ENCODE measurements around the gene ATP5MK. TPM values are rescaled to one million over a fixed set of nuclear protein-coding genes. Genes with fewer than 3 reads are reported as not detected.
"Not testable (repeated sequence)": the region's sequence is repeated elsewhere in the genome, so short reads cannot be mapped to it uniquely, and the experiment has no call there.

Gene ATP5MK
- total RNA-seq, 2 experiments from 2014 or later, result 451 to 452 TPM

GRCh38 chr10:103419101-103419500, 22.8 kb upstream of the ATP5MK start:
- H3K27ac Mint-ChIP-seq, result no peak overlapping the region
- H3K27me3 Mint-ChIP-seq, result no peaks in the 10 kb centered on the region
- DNase-seq, result no peak
- no peak overlapping the region for H3K4me3 Mint-ChIP-seq
- H3K36me3 Mint-ChIP-seq, result peaks cover 61% of the 10 kb centered on the region
- no peaks in the 10 kb centered on the region for H3K9me3 Mint-ChIP-seq
- no peaks in the 10 kb centered on the region for H3K4me1 Mint-ChIP-seq

- Mint-ChIP-seq H3K4me3 (no peak overlapping the region), H3K27me3 (no peaks in the 10 kb centered on the region), H3K27ac (no peak overlapping the region), H3K36me3 (peaks cover 63% of the 10 kb centered on the region), H3K9me3 (no peaks in the 10 kb centered on the region), H3K4me1 (no peaks in the 10 kb centered on the region)
- DNase-seq, result no peak
Measured at GRCh38 chr10:103417601-103418000, 21.3 kb upstream of the ATP5MK start.

- not testable (repeated sequence) for H3K4me1 Mint-ChIP-seq, H3K9me3 Mint-ChIP-seq, H3K27me3 Mint-ChIP-seq, H3K27ac Mint-ChIP-seq, DNase-seq, H3K4me3 Mint-ChIP-seq
- H3K36me3 Mint-ChIP-seq, result peaks cover 63% of the 10 kb centered on the region
Measured at GRCh38 chr10:103417148-103417469, 20.8 kb upstream of the ATP5MK start.

GRCh38 chr10:103416436-103417147, 20.3 kb upstream of the ATP5MK start:
- peaks cover 63% of the 10 kb centered on the region for H3K36me3 Mint-ChIP-seq
- peak; percentile 10 for DNase-seq
- no peak overlapping the region for H3K27ac Mint-ChIP-seq
- H3K9me3 Mint-ChIP-seq, result no peaks in the 10 kb centered on the region
- no peak overlapping the region for H3K4me3 Mint-ChIP-seq
- no peaks in the 10 kb centered on the region for H3K27me3 Mint-ChIP-seq
- no peaks in the 10 kb centered on the region for H3K4me1 Mint-ChIP-seq

GRCh38 chr10:103415581-103415980, 19.3 kb upstream of the ATP5MK start:
- Mint-ChIP-seq H3K27ac (no peak overlapping the region), H3K4me1 (peaks cover 1% of the 10 kb centered on the region), H3K27me3 (no peaks in the 10 kb centered on the region), H3K36me3 (peaks cover 59% of the 10 kb centered on the region), H3K9me3 (no peaks in the 10 kb centered on the region), H3K4me3 (no peak overlapping the region)
- DNase-seq, result no peak

GRCh38 chr10:103413564-103413963, 17.3 kb upstream of the ATP5MK start:
- H3K4me1 Mint-ChIP-seq, result peaks cover 3% of the 10 kb centered on the region
- no peaks in the 10 kb centered on the region for H3K27me3 Mint-ChIP-seq
- no peaks in the 10 kb centered on the region for H3K9me3 Mint-ChIP-seq
- H3K36me3 Mint-ChIP-seq, result peaks cover 56% of the 10 kb centered on the region
- H3K27ac Mint-ChIP-seq, result no peak overlapping the region
- no peak overlapping the region for H3K4me3 Mint-ChIP-seq
- DNase-seq, result no peak

GRCh38 chr10:103397191-103397825, 1.0 kb upstream of the ATP5MK start:
- H3K27ac Mint-ChIP-seq, result peak overlapping the region; percentile 96
- no peaks in the 10 kb centered on the region for H3K9me3 Mint-ChIP-seq
- H3K4me1 Mint-ChIP-seq, result peaks cover 42% of the 10 kb centered on the region
- no peak for DNase-seq
- peaks cover 59% of the 10 kb centered on the region for H3K36me3 Mint-ChIP-seq
- peak overlapping the region; percentile 91 for H3K4me3 Mint-ChIP-seq
- no peaks in the 10 kb centered on the region for H3K27me3 Mint-ChIP-seq

GRCh38 chr10:103396789-103397087, 463 bp upstream of the ATP5MK start:
- Mint-ChIP-seq H3K27ac (peak overlapping the region; percentile 96), H3K27me3 (no peaks in the 10 kb centered on the region), H3K36me3 (peaks cover 59% of the 10 kb centered on the region), H3K4me3 (peak overlapping the region; percentile 91), H3K4me1 (peaks cover 42% of the 10 kb centered on the region), H3K9me3 (no peaks in the 10 kb centered on the region)
- no peak for DNase-seq

- H3K36me3 Mint-ChIP-seq, result peaks cover 57% of the 10 kb centered on the region
- no peaks in the 10 kb centered on the region for H3K27me3 Mint-ChIP-seq
- H3K4me1 Mint-ChIP-seq, result peaks cover 42% of the 10 kb centered on the region
- H3K4me3 Mint-ChIP-seq, result peak overlapping the region; percentile 91
- no peaks in the 10 kb centered on the region for H3K9me3 Mint-ChIP-seq
- H3K27ac Mint-ChIP-seq, result peak overlapping the region; percentile 96
- peak; percentile 7 for DNase-seq
Measured at GRCh38 chr10:103395754-103396066, 565 bp downstream of the ATP5MK start.

GRCh38 chr10:103394180-103394579, 2.1 kb downstream of the ATP5MK start:
- H3K27ac Mint-ChIP-seq, result peak overlapping the region; percentile 38

GRCh38 chr10:103382769-103383168, 13.5 kb downstream of the ATP5MK start:
- no peak for DNase-seq
- Mint-ChIP-seq H3K4me1 (no peaks in the 10 kb centered on the region), H3K4me3 (no peak overlapping the region), H3K36me3 (peaks cover 11% of the 10 kb centered on the region), H3K27me3 (no peaks in the 10 kb centered on the region), H3K9me3 (no peaks in the 10 kb centered on the region), H3K27ac (no peak overlapping the region)

More at GRCh38 chr10:103394180-103394579, 2.1 kb downstream of the ATP5MK start:
- H3K4me3 Mint-ChIP-seq, result peak overlapping the region; percentile 58
- H3K36me3 Mint-ChIP-seq, result peaks cover 47% of the 10 kb centered on the region
- H3K4me1 Mint-ChIP-seq, result peaks cover 38% of the 10 kb centered on the region
- H3K27me3 Mint-ChIP-seq, result no peaks in the 10 kb centered on the region
- no peaks in the 10 kb centered on the region for H3K9me3 Mint-ChIP-seq
- DNase-seq, result no peak

- Mint-ChIP-seq H3K36me3 (peaks cover 16% of the 10 kb centered on the region), H3K9me3 (no peaks in the 10 kb centered on the region), H3K4me3 (no peak overlapping the region), H3K27me3 (no peaks in the 10 kb centered on the region), H3K4me1 (peaks cover 10% of the 10 kb centered on the region), H3K27ac (no peak overlapping the region)
- no peak for DNase-seq
Measured at GRCh38 chr10:103374263-103374662, 22.0 kb downstream of the ATP5MK start.

- Mint-ChIP-seq H3K4me1 (peaks cover 14% of the 10 kb centered on the region), H3K9me3 (no peaks in the 10 kb centered on the region), H3K4me3 (no peak overlapping the region), H3K36me3 (peaks cover 16% of the 10 kb centered on the region), H3K27ac (peak overlapping the region; percentile 19), H3K27me3 (no peaks in the 10 kb centered on the region)
- DNase-seq, result no peak
Measured at GRCh38 chr10:103373544-103373943, 22.7 kb downstream of the ATP5MK start.

- DNase-seq, result peak; percentile 92
- Mint-ChIP-seq H3K36me3 (no peaks in the 10 kb centered on the region), H3K4me3 (peak within 1 kb of the TSS; percentile 90), H3K27me3 (no peaks in the 10 kb centered on the region), H3K9me3 (no peaks in the 10 kb centered on the region), H3K27ac (peak within 1 kb of the TSS; percentile 89), H3K4me1 (peaks cover 10% of the 10 kb centered on the region)
Measured at GRCh38 chr10:103367782-103368518, 28.3 kb downstream of the ATP5MK start, which contains the start of gene TAF5. TSS of gene TAF5 (plus strand) at chr10:103367976. CDS start at chr10:103367990, 14 bp downstream.

- no peak for DNase-seq
- Mint-ChIP-seq H3K36me3 (no peaks in the 10 kb centered on the region), H3K4me1 (peaks cover 10% of the 10 kb centered on the region), H3K4me3 (peak overlapping the region; percentile 90), H3K9me3 (no peaks in the 10 kb centered on the region), H3K27me3 (no peaks in the 10 kb centered on the region), H3K27ac (peak overlapping the region; percentile 89)
Measured at GRCh38 chr10:103367379-103367781, 28.9 kb downstream of the ATP5MK start.

Data from activated naive CD8-positive, alpha-beta T cell treated with anti-CD3 and anti-CD28 coated beads for 36 hours (primary cell).